Adrenal gland (tissue), 12 donors: Measurements from ENCODE around the gene SASH1. TPM values are rescaled to one million over a fixed set of nuclear protein-coding genes. Genes with fewer than 3 reads are reported as not detected.

Experiments
- DNase-seq, 7 donors: peaks; one replicate each; pipeline ENCODE4 v3.0.0-alpha.2; 2019 to 2020
- H3K27ac ChIP-seq, 5 donors: fragments of 200-600 bp; sonication (generic) in 4 of 5; 1 replicate in 3 of 5; 2 replicates in 2 of 5; pipeline versions ENCODE4 v1.5.1 to v1.8.0; 2016 to 2020; ENCODE audit warnings: mild to moderate bottlenecking in 1 of 5
- H3K27me3 ChIP-seq: fragments of 200-600 bp; 2 replicates; pipeline ENCODE4 v1.8.0; 2021
- H3K36me3 ChIP-seq, 2 donors: fragments of 200-600 bp; replicated peaks in 1 of 2; 1 replicate in 1 of 2; 2 replicates in 1 of 2; pipeline versions ENCODE4 v1.5.1 to v1.8.0; 2018 to 2022
- H3K4me1 ChIP-seq, 2 donors: fragments of 200-600 bp; replicated peaks in 1 of 2; 1 replicate in 1 of 2; 2 replicates in 1 of 2; pipeline versions ENCODE4 v1.5.1 to v1.8.0; 2018 to 2021
- H3K4me3 ChIP-seq, 4 donors: fragments of 200-600 bp; sonication (generic) in 3 of 4; one replicate each; pipeline ENCODE4 v1.5.1; 2016 to 2018
- H3K9me3 ChIP-seq, 3 donors: fragments of 200-600 bp; sonication (generic) in 1 of 3; replicated peaks in 1 of 3; 1 replicate in 2 of 3; 2 replicates in 1 of 3; pipeline versions ENCODE4 v1.5.1 to v1.8.0; 2016 to 2021
- POLR2A ChIP-seq, 2 donors: fragments of 450-650 bp; IDR thresholded peaks; one replicate each; pipeline ENCODE4 v1.6.1; 2017; ENCODE audit warnings: antibody characterized with exemption in 2 of 2, mild to moderate bottlenecking in 2 of 2, moderate library complexity in 1 of 2
- WGBS, 4 donors: extraction: QIAGEN DNeasy Blood & Tissue Kit in 2 of 4; methylation state at CpG; one replicate each; pipeline versions ENCODE4 v1.1.5 to v1.1.7; 2013 to 2017; 5-methylcytosine and 5-hydroxymethylcytosine counted together
- intact Hi-C, 2 donors: fragments of 100-400 bp; cut with DNase I; formaldehyde crosslinking; loops; one replicate each; pipeline versions ENCODE4 v1.14.1 to v1.15.0; 2022 to 2023
- polyA plus RNA-seq, 3 donors: library from polyadenylated mRNA; stranded (reverse); fragments of 200-250 nt in 2 of 3; fragments of 350-450 nt in 1 of 3; fragmentation: Illumina TruSeq in 1 of 3; extraction: RNeasy Lipid Tissue Mini Kit (QIAGEN cat#74804) in 1 of 3; gene quantifications; one replicate each; pipeline ENCODE4 v1.2.3, GENCODE V29; 2013 to 2014
- total RNA-seq, 9 donors: library from RNA; depleted of rRNA in 4 of 9; stranded (reverse); fragments of >200 nt in 4 of 9; fragments of 120-200 nt in 1 of 9; fragmentation: NEBNext Ultra II Directional in 1 of 9; extraction: Animal tissue kit (Norgen Biotek cat#: 25700) in 1 of 9; gene quantifications; one replicate each; pipeline versions ENCODE4 v1.1.0 to v1.2.4, GENCODE V29; 2013 to 2023
- TF ChIP-seq, protein P1 (sequence below), 6 experiments: fragments of 450-650 bp in 4 of 6; fragments of 200-600 bp in 2 of 6; sonication (generic) in 1 of 6; IDR thresholded peaks; 1 replicate in 5 of 6; 2 replicates in 1 of 6; pipeline versions ENCODE4 v1.5.1 to v1.8.0; 2016 to 2021; ENCODE audit warnings: antibody characterized with exemption in 6 of 6, mild to moderate bottlenecking in 2 of 6, moderate library complexity in 1 of 6
- donor health status: healthy with polysubstance abuse.
- donor health status: Bipolar disorder and iron deficiency.
- donor health status: DM: yes; HTN: yes; CAD: no.
- donor health status: DM: no; HTN: no; CAD: no.
- donor health status: DM: no; HTN: no; CAD: no.
- donor health status: DM: yes; HTN: yes; CAD: no.

Gene SASH1
- total and polyA plus RNA-seq, 12 donors: 5.5 to 30.7 (median 16.7) TPM

DNA sequence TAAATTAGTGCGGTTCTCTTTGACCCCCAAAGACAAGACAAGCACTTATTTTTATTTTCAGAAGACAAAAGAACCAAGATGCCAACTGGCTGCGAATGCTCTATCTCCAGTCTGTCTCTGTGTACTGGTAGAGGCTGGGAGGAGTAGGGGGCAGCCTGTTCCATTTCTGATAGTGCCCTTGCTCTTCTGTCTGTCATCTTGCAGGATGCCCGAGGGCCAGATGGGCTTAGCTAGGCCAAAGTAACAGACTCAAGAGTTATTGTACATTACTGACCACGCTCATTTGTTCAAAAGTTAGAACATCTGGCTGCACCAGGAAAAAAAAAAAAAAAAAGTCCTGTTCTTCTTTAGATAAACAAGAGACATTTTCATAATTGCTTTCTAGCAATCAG is 206.1 kb downstream of the SASH1 start:
- Histone ChIP-seq H3K36me3 (peaks cover 0 to 26% of the 10 kb centered on the region in 2 donors), H3K9me3 (no peaks in the 10 kb centered on the region), H3K27ac (no peak overlapping the region), H3K4me1 (no peaks in the 10 kb centered on the region), H3K27me3 (no peaks in the 10 kb centered on the region), H3K4me3 (no peak overlapping the region)
- DNase-seq: no peak
- intact Hi-C loops: no loop called here
- no peak for TF ChIP-seq POLR2A (IDR thresholded peaks at IDR 0.05)
- TF ChIP-seq, protein P1, sequence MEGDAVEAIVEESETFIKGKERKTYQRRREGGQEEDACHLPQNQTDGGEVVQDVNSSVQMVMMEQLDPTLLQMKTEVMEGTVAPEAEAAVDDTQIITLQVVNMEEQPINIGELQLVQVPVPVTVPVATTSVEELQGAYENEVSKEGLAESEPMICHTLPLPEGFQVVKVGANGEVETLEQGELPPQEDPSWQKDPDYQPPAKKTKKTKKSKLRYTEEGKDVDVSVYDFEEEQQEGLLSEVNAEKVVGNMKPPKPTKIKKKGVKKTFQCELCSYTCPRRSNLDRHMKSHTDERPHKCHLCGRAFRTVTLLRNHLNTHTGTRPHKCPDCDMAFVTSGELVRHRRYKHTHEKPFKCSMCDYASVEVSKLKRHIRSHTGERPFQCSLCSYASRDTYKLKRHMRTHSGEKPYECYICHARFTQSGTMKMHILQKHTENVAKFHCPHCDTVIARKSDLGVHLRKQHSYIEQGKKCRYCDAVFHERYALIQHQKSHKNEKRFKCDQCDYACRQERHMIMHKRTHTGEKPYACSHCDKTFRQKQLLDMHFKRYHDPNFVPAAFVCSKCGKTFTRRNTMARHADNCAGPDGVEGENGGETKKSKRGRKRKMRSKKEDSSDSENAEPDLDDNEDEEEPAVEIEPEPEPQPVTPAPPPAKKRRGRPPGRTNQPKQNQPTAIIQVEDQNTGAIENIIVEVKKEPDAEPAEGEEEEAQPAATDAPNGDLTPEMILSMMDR (IDR thresholded peaks at IDR 0.05): no peak
- whole genome bisulfite sequencing, 4 donors: 67 to 83% (median 69%) methylated on average over 4 of the region's 4 CpGs

DNA sequence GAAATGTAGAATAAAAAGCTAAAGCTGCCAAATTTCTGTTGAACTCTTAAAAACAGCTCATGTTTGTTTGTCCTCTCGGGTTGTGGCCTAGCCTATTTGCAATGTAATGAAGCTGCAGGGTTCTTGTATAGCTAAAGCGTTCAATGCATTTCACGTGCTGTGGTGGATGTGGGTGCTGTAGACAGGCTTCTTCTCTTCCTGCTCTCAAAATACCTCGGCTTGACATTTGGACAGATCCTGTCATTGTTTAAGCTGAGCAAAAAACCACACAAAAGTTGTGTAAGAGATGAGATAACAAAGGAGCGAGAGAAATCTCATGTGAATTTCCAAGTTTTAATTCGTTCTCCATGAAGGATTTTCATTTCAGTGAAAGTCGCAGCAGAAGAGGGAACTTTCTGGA is 207.9 kb downstream of the SASH1 start:
- Histone ChIP-seq H3K27me3 (no peaks in the 10 kb centered on the region), H3K4me1 (no peaks in the 10 kb centered on the region), H3K36me3 (peaks cover 0 to 7% of the 10 kb centered on the region in 2 donors), H3K4me3 (no peak overlapping the region), H3K9me3 (no peaks in the 10 kb centered on the region), H3K27ac (no peak overlapping the region)
- intact Hi-C loops: no loop called here
- 67 to 83% (median 73%) methylated on average over 7 of the region's 7 CpGs for whole genome bisulfite sequencing, 4 donors
- TF ChIP-seq, protein P1 (IDR thresholded peaks at IDR 0.05): no peak
- no peak for TF ChIP-seq POLR2A (IDR thresholded peaks at IDR 0.05)
- no peak for DNase-seq

DNA sequence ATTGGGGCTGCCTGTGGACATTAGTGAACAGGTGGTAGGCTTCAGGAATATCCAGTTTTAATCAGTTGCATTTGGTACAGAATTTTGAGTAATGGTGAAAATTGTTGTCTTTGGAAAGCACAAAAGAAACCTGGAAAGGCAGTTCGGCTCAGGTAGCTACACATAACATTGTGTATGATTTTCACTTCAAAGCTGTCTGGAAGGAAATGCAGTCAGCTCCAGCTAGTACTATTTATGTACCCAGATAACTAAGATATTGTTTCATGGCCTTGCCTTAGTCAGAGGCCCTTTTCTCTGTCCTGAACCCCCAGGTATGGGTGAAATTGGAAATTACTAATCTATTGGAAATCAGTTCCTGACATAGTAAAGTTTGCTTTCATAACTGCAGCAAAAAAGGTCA is 208.6 kb downstream of the SASH1 start:
- H3K36me3 ChIP-seq: peaks cover 0 to 2% of the 10 kb centered on the region in 2 donors
- 68 to 80% (median 73%) methylated on average over 1 of the region's 1 CpG for WGBS, 4 donors
- H3K27me3 ChIP-seq: no peaks in the 10 kb centered on the region
- H3K4me3 ChIP-seq: no peak overlapping the region
- DNase-seq: no peak
- TF ChIP-seq, protein P1 (IDR thresholded peaks at IDR 0.05): no peak
- no peak for TF ChIP-seq POLR2A (IDR thresholded peaks at IDR 0.05)
- no peak overlapping the region for H3K27ac ChIP-seq
- H3K9me3 ChIP-seq: no peaks in the 10 kb centered on the region
- H3K4me1 ChIP-seq: no peaks in the 10 kb centered on the region
- intact Hi-C loops: no loop called here

DNA sequence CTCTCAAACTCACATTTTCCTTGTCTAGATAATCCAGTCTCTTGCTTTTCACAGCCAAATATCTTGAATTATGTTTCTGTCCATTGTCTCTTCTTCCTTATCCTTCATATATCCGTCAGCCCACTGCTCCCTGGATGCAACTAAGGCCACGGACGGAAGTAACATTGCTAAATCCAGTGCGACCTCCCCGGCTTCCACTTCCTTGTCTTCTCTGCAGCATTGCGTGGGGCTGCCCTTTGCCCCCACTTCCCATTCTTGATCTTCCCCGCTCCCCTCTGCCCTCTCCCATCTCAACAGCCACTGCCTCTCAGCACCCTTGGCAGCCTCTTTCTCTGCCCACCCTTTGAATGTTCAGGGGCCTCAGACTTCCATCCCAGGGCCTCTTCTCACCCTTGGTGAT is 213.8 kb downstream of the SASH1 start:
- Histone ChIP-seq H3K4me1 (peaks cover 0 to 5% of the 10 kb centered on the region in 2 donors), H3K27ac (no peak overlapping the region), H3K4me3 (no peak overlapping the region), H3K36me3 (no peaks in the 10 kb centered on the region), H3K27me3 (no peaks in the 10 kb centered on the region), H3K9me3 (no peaks in the 10 kb centered on the region)
- WGBS, 4 donors: 47 to 81% (median 50%) methylated on average over 6 to 7 of the region's 7 CpGs
- peak in 1 of 7 donors; percentile 25 for DNase-seq
- intact Hi-C loops: no loop called here
- TF ChIP-seq, protein P1 (IDR thresholded peaks at IDR 0.05): no peak
- no peak for TF ChIP-seq POLR2A (IDR thresholded peaks at IDR 0.05)
